Putamen (tissue), 1 donor: ENCODE results near the gene KLF6.

Source experiments
- DNase-seq: peaks from one replicate; pipeline ENCODE4 v3.0.0-alpha.2; 2016; ENCODE audit warnings: low spot score

Gene KLF6

DNA sequence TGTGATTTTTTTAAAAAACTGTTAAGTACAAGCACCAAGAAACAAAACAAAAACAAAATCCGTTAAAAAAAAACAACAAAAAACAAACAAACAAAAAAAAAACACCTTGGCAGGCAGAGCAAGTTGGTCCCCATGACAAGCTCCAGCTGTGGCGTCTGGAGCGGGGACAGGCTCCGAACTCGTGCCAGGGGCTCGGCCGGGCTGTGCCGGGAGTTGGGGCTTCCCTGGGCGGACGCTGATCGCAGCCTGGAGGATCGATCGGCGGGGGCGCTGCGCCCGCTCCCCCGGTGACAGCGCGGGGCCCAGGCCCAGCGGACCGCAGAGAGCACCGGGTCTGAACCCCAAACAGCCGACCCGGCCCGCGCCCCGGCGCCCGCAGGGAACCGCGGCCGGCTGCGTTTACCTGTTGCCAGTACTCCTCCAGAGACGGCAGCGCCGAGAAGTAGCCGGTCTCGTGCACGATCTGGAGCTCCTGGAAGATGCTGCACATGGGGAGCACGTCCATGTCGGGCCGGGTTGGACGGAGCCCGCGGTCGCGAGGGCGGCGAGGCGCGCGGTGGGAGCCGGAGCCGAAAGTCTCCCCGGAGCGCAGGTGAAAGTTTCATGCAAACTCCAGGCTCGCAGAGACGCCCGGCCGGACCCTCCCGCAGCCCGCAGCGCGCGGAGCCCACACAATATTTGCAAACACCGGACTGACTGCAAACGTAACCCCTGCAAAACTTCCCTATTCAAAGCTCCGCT, at the start of gene KLF6:
KLF6 (minus strand) TSS at position 700 of the 741 bp plus-strand sequence; CDS start at position 505, 195 bp downstream.
- no peak for DNase-seq

DNA sequence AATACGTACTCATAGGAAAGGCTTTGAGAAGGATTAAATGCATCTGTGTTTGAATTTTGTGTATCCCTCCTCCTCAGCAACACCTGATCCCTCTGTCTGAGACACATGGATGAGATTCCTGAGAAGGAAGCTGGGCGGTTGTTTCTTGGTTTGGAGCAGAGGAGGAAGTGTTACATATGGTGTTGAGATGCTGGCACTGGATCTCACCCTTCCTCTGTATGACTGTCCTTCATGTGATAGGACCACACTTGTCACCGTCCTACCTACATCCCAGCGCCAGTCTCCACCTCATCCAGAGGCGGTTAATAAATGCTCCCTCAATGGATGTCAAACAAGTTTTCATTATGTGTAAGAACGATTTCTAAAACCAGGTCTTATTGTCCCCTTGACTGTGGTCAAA, 49.4 kb upstream of the KLF6 start:
- no peak for DNase-seq

DNA sequence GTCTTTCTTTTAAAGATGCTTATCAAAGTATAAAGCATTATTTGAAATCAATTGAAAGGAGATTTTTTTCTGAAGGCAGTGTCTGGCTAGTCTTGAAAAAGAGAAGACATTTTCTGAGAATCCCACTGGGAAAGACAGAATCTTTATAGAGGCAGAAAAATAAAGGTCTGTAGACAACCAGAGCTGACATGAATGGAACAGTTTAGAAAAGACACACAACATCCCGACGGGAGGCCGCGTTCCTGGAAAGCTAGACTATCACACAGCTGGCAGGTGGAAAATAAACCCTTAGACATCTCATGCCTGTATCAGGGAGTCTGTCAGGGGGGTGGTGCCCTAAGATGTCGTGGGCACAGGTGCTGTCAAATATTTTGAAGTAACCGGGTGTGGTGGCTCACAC, 48.0 kb upstream of the KLF6 start:
- no peak for DNase-seq

DNA sequence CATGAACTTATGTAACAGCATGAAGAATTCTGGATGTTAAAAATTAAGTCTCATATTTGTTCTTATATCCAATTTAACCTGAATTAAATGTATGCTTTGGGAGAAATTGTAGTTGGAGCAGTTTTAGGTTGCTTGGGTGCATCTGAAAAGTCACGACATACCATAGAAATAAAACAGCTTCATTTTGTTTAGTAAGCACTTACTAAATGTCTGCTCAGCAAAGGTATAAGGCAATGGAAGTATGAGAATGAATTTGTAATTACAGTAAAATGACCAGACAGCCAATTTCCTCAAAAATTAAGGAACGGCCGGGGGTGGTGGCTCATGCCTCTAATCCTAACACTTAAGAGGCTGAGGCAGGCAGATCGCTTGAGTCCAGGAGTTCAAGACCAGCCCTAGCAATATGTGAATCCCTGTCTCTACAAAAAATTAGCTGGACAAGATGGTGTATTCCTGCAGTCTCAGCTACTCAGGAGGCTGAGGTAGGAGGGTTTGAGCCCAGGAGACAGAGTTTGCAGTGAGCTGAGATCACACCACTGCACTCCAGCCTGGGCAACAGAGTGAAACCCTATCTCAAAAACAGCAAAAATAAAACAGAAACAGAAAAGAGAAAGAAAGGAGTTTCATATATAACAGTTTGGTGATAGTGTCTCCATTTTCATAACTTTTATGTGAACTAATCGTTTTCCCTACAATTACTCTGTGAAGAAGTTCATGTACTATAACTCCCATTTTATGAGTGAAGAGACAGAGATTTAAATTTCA, 47.2 kb upstream of the KLF6 start:
- DNase-seq = no peak

DNA sequence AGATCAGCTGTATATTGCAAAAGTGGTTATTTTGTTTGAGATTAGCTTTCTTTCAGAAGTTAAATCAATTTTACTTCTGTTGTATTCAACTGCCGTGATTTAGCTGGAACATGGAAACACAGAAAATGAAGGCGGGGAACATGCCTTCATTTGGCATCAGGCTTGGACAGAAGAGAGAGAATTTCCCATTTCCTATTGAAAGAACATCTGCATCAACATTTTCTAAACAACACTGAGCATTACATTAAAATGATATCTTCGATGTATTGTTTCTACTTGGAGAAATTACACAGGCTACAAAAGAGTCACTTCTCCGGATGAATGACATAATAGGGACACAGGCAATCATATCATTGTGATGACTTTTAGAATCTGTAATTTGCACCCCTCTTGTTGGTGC, 46.6 kb upstream of the KLF6 start:
- no peak for DNase-seq

DNA sequence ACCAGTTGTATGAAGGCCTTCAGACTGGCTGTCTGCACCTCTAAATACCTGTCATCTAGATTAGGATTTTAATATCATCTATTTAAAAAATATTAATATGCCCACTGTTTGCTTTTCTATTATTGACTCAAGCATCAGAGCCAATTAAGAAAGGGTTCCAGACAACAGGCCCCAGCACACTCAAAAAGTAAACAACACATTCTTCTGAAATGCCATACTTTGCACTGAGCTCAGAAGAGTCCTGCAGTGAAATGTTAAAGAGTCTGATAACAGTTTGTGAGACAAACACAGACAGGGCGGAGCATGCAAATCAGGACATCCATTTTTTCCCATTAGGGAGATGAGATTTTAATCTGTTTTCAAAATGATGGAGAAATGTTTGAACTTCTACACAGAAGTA, 45.9 kb upstream of the KLF6 start:
- no peak for DNase-seq

DNA sequence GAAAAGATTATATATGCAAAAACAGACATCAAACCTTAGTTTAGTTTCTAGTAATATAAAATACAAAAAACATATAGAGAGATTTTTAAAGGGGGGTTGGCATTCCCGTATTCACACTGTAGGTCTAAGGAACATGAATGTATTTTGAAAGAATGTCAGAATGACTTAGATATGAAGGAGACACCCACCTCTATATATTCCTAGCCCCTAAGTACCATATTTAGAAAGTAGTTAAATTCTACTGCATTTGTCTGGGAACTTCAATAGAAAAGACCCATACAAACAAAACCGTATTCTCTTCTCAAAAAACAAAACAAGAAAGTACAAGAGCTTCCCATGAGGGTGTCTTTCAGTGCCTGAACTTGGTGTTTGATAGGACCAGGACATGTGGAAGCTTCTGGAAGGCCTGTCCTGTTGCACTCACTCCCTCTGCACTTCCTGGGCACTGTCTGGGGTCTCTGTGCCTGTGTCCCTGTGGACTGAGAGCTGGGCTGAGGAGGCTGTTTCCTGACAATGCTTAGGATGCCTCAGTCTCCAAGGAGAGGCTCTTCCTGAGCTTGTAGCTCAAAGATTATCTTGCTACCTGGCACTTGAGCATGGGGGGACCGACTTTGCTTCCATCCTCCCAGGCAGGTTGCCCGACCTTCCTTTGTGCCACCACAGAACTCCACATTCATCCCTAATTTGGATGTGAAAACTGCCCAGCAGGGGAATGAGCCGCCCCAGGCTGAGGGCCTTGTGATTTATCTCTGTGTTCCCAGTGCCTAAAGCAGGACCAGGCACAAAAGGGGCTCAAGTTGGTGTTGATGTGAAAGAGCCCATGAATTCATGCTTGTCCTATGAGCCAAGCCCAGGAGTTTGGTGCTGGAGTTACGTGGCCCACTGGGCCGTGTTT, 44.4 kb upstream of the KLF6 start:
- no peak for DNase-seq

DNA sequence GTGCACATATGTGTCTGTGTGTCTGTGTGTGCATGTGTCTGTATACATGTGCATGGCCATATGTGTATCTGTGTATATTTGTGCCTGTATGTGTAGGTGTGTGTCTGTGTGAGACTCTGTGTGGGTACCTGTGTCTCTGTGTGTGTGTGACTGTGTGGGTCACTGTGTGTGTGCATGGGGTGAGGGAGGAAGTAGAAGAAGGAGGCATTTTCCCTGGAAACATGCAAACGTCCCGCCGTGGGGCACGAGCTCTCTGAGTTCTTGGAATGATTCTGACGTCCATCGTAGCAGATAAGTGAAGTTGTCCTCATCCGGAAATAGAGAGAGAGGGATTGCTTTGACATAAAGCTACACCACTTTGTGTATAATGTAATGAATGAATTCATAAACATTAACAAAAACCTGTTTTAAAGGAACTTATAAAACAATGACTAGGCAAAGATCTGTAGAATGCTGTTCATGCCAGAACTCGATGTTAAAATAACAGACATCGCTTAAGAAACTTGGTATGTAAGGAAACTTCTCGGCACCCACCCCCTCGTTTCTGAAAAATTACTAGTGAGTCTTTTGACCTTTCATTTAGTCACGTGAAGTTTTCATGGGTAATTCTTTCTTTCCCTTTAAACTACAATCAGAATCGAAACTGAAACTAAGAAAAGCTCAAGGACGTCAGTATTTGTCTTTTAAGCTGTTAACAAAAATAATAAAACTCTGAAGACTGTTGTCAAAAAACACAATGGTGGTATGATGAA, 43.6 kb upstream of the KLF6 start:
- DNase-seq = peak; percentile 19

DNA sequence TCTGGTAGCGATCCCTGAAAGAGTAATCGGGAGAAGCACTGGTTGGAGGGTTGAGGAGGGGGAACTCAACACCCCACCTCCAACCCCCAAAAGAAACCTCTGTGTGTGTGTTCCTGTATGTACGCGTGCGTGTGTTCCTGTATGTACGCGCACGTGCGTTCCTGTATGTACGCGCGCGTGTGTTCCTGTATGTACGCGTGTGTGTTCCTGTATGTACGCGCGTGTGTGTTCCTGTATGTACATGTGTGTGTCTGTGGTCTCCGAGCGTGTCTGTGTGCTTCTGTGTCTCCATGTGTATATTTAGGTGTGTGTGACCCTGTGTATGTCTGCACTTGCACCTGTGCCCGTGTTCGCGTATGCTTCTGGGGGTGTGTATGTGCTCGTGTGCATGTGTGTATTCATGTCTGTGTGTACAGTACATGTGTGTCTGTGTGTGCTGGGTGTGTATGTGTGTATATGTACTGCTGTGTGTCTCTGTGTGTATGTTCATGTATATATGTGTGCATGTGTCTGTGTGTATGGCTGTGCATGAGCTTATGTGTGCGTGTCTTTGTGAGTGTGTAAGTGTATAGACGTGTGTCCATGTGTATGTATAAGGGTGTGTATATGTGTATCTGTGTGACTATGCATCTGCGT, 42.9 kb upstream of the KLF6 start:
- no peak for DNase-seq

DNA sequence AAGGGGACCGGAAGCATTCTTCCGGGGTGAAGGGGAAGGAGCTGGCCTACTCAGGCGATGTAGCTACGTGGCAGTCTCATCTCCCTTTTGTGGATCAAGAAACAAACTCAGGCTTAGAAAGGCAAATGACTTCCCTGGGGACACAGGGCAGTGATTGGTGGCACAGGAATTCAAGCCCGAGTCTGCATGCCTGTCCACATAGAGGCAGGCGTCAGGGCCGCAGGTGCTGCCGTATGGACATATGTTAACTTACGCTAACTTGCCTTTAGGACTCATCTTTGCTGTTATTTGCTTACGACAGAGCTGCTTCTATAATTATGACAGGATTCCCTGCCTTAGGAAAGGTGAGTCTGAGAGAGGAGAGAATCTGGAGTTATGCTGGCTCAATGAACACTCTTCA, 42.3 kb upstream of the KLF6 start:
- DNase-seq = no peak

DNA sequence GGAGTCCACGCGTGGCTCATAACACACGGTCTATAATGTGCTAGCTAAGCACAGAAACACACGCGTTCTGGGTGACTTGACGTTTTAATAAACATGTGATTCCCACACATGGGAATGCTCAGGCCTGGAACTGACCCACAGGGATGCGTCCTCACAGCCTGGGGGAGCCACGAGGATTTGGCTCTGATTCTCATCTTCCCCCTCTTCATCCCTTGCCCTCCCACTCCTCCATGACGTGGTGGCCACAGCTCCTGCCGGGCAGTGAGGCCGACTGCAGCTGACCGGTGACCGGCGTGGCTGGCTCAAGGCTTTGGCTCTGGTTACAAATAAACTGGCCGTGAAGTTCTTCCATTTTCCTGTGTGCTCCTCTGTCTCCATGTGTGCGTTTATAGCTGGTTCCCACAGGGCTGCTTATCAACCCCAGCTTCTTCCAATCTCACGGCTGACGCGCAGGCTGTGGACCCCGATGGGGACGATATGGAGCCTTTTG, 40.9 kb upstream of the KLF6 start:
- DNase-seq = no peak

DNA sequence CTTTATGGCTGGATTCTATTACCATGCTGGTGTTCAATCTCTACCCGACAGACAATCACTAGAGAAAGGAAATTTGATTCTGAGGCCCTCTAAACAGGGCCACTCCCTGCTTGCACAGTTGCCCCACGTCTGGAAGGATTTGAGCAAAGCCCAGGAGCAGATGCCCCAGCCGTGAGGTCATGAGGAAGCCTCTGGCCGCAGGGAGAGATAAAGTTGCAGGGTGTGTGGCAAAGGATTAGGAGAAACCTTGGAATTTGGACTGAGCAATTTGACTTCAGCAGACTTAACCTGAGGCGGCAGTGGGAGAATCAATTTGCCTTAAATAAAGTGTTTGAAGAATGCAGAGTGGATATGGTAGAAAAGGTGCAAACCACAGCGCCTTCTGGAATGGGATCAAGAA, 40.2 kb upstream of the KLF6 start:
- DNase-seq = no peak

DNA sequence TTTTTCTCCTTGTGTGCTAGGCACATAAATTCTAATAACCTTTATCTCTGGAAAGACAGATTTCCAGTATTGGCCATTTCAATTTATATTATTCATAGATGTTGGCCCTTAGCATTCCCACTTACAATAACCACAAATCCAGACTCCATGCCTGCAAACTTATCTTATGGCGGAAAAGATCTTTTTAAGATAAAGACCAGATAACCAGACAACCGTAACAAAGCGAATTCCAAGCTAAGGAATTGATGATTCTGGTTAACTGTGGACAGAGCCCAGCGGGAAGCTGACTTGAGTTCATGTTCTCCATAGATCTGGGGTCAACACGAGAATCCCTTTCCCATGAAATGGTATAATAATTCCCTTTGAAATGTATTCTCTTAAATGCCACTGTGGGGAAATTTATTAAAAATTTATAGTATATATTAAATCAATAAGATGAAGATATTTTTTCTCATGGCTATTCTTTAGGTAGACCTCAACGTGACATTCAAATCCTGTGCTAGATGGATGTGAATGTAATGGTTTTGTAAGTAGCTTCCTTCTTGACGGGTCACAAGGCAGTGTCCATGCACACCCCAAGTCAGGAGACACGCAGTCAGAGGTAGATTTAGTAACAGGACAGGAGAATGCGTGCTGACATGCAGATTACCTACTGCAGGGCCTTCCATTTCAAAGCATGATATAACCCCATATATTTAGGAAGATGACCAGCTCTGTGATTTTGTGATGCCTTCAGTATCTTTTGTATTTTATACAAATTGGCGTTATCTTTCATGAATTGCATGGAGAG, 37.7 kb upstream of the KLF6 start:
- no peak for DNase-seq

DNA sequence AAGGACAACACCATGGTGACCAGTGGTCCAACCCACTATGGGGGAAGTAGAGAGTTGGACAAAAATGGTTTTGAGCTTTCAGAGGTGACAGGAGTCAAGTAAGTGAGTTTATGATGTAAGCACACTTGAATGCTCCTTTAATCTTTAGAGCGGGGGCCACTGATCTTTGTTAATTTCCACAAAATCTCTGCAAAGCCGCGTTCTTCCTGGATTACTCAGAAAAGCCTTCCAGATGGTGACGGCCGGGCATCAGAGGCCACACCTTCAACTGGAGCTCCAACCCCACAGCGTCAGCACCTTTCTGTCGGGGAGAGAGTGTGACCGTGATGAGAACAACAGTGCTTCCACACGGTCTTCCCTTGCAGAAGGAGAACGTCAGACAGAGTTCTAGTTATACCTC, 35.2 kb upstream of the KLF6 start:
- DNase-seq = no peak

DNA sequence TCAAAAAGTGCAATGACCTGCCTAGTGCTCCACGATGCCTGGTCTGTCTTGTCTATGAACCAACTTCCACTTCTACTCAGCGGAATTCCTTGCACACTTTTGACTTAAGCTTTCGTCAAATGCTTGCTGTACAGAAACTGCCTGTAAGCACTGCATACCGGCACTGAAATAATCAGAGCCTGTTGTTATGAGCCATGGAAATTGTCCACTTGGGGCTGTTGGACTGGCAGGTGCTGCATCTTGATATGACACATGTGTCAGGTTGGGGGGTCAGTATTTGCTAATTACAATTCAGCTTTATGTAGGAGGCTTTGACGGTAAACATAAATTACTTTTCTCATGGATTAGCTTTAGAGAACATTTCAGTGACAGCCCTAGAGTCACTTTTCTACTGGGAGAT, 32.0 kb upstream of the KLF6 start:
- DNase-seq = no peak

DNA sequence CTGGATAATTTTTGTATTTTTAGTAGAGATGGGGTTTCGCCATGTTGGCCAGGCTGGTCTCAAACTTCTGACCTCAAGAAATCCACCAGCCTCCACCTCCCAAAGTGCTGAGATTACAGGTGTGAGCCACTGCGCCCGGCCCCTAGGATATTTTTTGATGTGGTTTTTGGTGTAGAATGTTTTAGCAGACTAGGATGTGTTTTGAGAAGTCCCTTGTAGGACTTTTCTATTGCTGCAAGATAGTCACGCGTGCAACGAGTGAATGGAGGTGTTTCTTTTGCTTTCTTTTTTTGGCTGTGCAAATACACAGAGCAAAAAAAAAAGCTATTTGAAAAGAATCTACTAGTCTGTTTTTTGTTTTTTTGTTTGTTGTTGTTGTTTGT, 29.8 kb upstream of the KLF6 start:
- no peak for DNase-seq

DNA sequence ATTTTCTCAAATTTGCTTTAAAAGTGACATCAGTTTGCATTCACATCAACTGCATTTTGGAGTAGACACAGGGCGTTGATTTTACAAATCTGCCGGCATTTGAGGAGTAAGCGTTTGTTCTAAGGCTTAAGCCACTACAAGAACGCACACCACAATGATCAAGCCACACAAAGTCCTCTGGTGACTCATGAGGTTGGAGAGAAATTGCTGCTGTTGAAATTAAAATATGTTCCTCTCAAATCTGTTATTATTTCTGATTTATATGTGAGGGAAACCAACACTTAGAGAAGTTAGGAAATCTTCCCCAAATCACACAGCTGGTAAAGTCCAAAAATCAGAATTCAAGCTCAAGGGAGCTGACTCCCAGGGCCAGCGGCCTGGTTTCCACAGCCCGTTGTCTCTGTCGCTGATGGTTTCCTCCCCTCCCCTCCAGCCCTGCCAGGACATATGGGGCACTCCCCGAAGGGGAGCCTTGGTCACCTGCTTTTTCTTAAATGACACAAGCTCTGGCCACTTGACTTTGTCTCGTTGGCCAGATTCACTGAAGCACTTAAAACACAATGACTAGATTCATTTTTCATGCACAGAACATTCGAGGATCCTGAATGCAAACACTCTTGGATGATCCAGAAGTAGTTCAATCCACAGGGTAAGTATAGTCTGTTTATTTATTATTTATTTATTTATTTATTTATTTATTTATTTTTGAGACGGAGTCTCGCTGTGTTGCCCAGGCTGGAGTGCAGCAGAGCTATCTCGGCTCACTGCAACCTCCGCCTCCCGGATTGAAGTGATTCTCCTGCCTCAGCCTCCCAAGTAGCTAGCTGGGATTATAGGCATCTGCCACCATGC, 29.2 kb upstream of the KLF6 start:
- DNase-seq = no peak

DNA sequence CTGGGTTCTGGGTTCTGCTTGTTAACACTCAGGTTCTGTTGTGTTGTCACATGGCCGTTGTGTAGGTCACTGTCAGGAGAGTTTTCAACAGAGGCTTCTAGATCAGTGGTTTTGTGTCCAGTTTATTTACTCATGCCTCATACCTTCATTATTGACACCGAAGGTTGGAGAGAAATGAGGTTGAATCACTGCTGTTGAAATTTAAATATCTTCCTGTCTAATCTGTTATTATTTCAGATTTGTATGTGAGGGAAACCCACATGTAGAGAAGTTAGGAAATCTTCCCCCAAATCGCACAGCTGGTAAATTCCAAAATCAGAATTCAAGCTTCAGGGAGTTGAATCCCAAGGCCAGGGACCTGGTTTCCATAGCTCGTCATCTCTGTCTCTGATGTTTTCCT, 28.3 kb upstream of the KLF6 start:
- no peak for DNase-seq

DNA sequence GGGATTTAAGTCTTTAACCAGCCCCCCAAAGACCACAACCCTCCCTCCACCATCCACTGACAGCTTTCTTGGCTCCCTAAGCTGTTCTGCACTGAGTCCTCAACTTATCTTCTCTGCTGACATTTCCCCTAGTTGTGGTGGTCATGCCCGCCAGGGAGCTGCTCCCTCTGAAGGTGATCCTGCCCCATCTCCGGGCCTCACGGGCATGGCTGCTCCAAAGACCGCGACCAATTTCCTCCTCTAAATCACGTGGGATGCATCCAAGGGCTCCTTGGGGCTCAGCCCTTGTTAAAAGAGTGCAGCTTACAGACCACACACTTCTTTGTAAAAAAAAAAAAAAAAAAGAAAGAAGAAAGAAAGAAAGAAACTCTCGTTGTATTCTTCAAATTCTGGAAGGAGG, 27.1 kb upstream of the KLF6 start:
- no peak for DNase-seq
